GM12878 (cell line): ENCODE results near the gene RGN. TPM values are rescaled to one million over a fixed set of nuclear protein-coding genes. Genes with fewer than 3 reads are reported as not detected.

ENCODE experiments used
- ATAC-seq: fragments of 200-7000 bp; cut with Tn5 transposase; 3 replicates; pipeline ENCODE4 v1.9.1; 2020; ENCODE audit warnings: mild to moderate bottlenecking, moderate library complexity
- BruUV-seq: library from RNA; stranded (reverse); fragments of 400-500 nt; replicated peaks from 2 replicates; lab custom pipeline; 2021; lab: Mats Ljungman, UMichigan
- CTCF ChIA-PET: fragments of 300-600 bp; sonication (Branson Sonifier 250); formaldehyde crosslinking; extraction: SDS; loops from one replicate; lab custom pipeline; 2021; ENCODE audit warnings: inconsistent platforms; lab: Yijun Ruan, JAX
- POLR2A ChIA-PET: fragments of 350-600 bp; formaldehyde crosslinking; extraction: SDS; loops from one replicate; lab custom pipeline; 2021; ENCODE audit warnings: inconsistent platforms; lab: Charles Lee
- RAD21 ChIA-PET: fragments of 300-600 bp; sonication (Branson Sonifier 250); formaldehyde crosslinking; loops from one replicate; lab custom pipeline; 2023; ENCODE audit warnings: antibody characterized with exemption; ENCODE audit not compliant: unreplicated experiment; lab: Charles Lee
- SMC1A ChIA-PET: fragments of 300-600 bp; sonication (Branson Sonifier 250); formaldehyde crosslinking; loops from one replicate; lab custom pipeline; 2023; ENCODE audit not compliant: unreplicated experiment, uncharacterized antibody; lab: Charles Lee
- DNase-seq: peaks from one replicate; pipeline ENCODE4 v3.0.0-alpha.2; 2011; ENCODE audit warnings: low read depth, low spot score
- FAIRE-seq: peaks from 3 replicates; lab custom pipeline; 2011; peaks lifted over from hg19 to GRCh38; lab: Jason Lieb, UNC
- H2AFZ ChIP-seq: 2 replicates; pipeline ENCODE4 v1.6.0; 2011; ENCODE audit warnings: low read depth, low read length, control low read depth; ENCODE audit not compliant: control insufficient read depth
- H3K27ac ChIP-seq: 2 replicates; pipeline ENCODE4 v1.5.1; 2011; ENCODE audit warnings: control low read depth; ENCODE audit not compliant: control insufficient read depth, insufficient read depth
- H3K27me3 ChIP-seq, 2 experiments: replicated peaks in 1 of 2; 2 replicates each; pipeline versions ENCODE4 v1.6.0 to v1.6.1; 2011; ENCODE audit warnings: low read length in 1 of 2; ENCODE audit not compliant: control insufficient read depth in 2 of 2, insufficient read depth in 2 of 2
- H3K36me3 ChIP-seq, 2 experiments: 2 replicates each; pipeline ENCODE4 v1.5.1; 2011; ENCODE audit warnings: low read length in 1 of 2; ENCODE audit not compliant: control insufficient read depth in 2 of 2, insufficient read depth in 2 of 2
- H3K4me1 ChIP-seq: 2 replicates; pipeline ENCODE4 v1.6.1; 2011; ENCODE audit warnings: mild to moderate bottlenecking, low read length, moderate library complexity, mixed read lengths; ENCODE audit not compliant: control insufficient read depth, insufficient read depth
- H3K4me2 ChIP-seq: 2 replicates; pipeline ENCODE4 v1.6.0; 2011; ENCODE audit warnings: control low read depth; ENCODE audit not compliant: control insufficient read depth, insufficient read depth
- H3K4me3 ChIP-seq: fragments of 200-600 bp; sonication (generic); 2 replicates; pipeline ENCODE4 v1.5.1; 2016
- H3K79me2 ChIP-seq: 2 replicates; pipeline ENCODE4 v1.6.0; 2011; ENCODE audit warnings: low read length; ENCODE audit not compliant: control insufficient read depth, insufficient read depth
- H3K9ac ChIP-seq: 2 replicates; pipeline ENCODE4 v1.8.0; 2011; ENCODE audit warnings: low read length, control low read depth, mixed read lengths; ENCODE audit not compliant: control insufficient read depth, insufficient read depth
- H3K9me3 ChIP-seq: replicated peaks from 3 replicates; pipeline ENCODE4 v1.5.1; 2011; ENCODE audit warnings: mild to moderate bottlenecking, low read length; ENCODE audit not compliant: control insufficient read depth, insufficient read depth
- H4K20me1 ChIP-seq: 2 replicates; pipeline ENCODE4 v1.6.0; 2011; ENCODE audit not compliant: control insufficient read depth, insufficient read depth
- BMI1 ChIP-seq: fragments of 450-650 bp; IDR thresholded peaks from 2 replicates; pipeline ENCODE4 v1.6.1; 2016; ENCODE audit warnings: mild to moderate bottlenecking, moderate library complexity, borderline replicate concordance
- CBX3 ChIP-seq: fragments of 200-600 bp; sonication (generic); IDR thresholded peaks from 2 replicates; pipeline ENCODE4 v1.6.1; 2016; ENCODE audit warnings: low read depth, borderline replicate concordance
- ESRRA ChIP-seq: IDR thresholded peaks from 2 replicates; pipeline ENCODE4 v1.6.1; 2012; ENCODE audit warnings: mild to moderate bottlenecking, low read length, improper control_type of control experiment
- FOXM1 ChIP-seq: IDR thresholded peaks from 2 replicates; pipeline ENCODE4 v1.6.1; 2012; ENCODE audit warnings: low read depth, mild to moderate bottlenecking, inconsistent platforms, low read length, moderate library complexity
- GATAD2B ChIP-seq: fragments of 450-650 bp; conservative IDR thresholded peaks from 2 replicates; pipeline ENCODE4 v1.6.1; 2017; ENCODE audit warnings: low read depth, mild to moderate bottlenecking, moderate library complexity
- HDGF ChIP-seq: fragments of 450-650 bp; IDR thresholded peaks from 2 replicates; pipeline ENCODE4 v1.6.1; 2016; ENCODE audit warnings: antibody characterized with exemption
- IKZF1 ChIP-seq: fragments of 450-650 bp; conservative IDR thresholded peaks from 2 replicates; pipeline ENCODE4 v1.6.1; 2017; ENCODE audit warnings: antibody characterized with exemption, mild to moderate bottlenecking
- IKZF2 ChIP-seq, 2 experiments: fragments of 450-650 bp; IDR thresholded peaks; 2 replicates each; pipeline ENCODE4 v1.6.1; 2017; ENCODE audit warnings: mild to moderate bottlenecking in 2 of 2, moderate library complexity in 2 of 2
- KDM1A ChIP-seq: fragments of 200-600 bp; sonication (generic); IDR thresholded peaks from 2 replicates; pipeline ENCODE4 v1.6.1; 2016; ENCODE audit warnings: borderline replicate concordance
- NFIC ChIP-seq: IDR thresholded peaks from 2 replicates; pipeline ENCODE4 v1.6.1; 2012; ENCODE audit warnings: low read depth, mild to moderate bottlenecking, inconsistent platforms, low read length, moderate library complexity
- NR2C1 ChIP-seq: fragments of 450-650 bp; IDR thresholded peaks from 2 replicates; pipeline ENCODE4 v1.6.1; 2017; ENCODE audit warnings: antibody characterized with exemption, mild to moderate bottlenecking, moderate library complexity
- PML ChIP-seq: IDR thresholded peaks from 2 replicates; pipeline ENCODE4 v1.6.1; 2012; ENCODE audit warnings: low read length, inconsistent platforms
- POLR2A ChIP-seq: IDR thresholded peaks from 2 replicates; pipeline ENCODE4 v1.6.1; 2011; ENCODE audit warnings: low read depth, mild to moderate bottlenecking, low read length
- POU2F2 ChIP-seq: IDR thresholded peaks from 3 replicates; pipeline ENCODE4 v1.6.1; 2011; ENCODE audit warnings: low read depth, mild to moderate bottlenecking, low read length, borderline replicate concordance
- RBBP5 ChIP-seq: fragments of 200-600 bp; sonication (generic); conservative IDR thresholded peaks from 2 replicates; pipeline ENCODE4 v1.6.1; 2016
- SIN3A ChIP-seq: IDR thresholded peaks from 2 replicates; pipeline ENCODE4 v1.6.1; 2012; ENCODE audit warnings: low read depth, low read length, improper control_type of control experiment
- TAF1 ChIP-seq: IDR thresholded peaks from 2 replicates; pipeline ENCODE4 v1.6.1; 2011; ENCODE audit warnings: mild to moderate bottlenecking, low read depth, low read length, borderline replicate concordance
- ZNF207 ChIP-seq: fragments of 450-650 bp; IDR thresholded peaks from 2 replicates; pipeline ENCODE4 v1.6.1; 2014; ENCODE audit warnings: antibody characterized with exemption, mild to moderate bottlenecking, borderline replicate concordance
- ZZZ3 ChIP-seq: IDR thresholded peaks from 2 replicates; pipeline ENCODE4 v1.6.1; 2011; ENCODE audit warnings: low read depth; ENCODE audit not compliant: control insufficient read depth, insufficient read length
- WGBS: methylation state at CpG from one replicate; pipeline ENCODE4 v1.1.6; 2016; ENCODE audit warnings: low lambda C conversion rate; ENCODE audit not compliant: insufficient replicate concordance, insufficient coverage; ENCODE audit errors: missing lambda C conversion rate; 5-methylcytosine and 5-hydroxymethylcytosine counted together
- in situ Hi-C: fragments of 300-500 bp; cut with MboI; formaldehyde crosslinking; loops from 9 replicates; pipeline ENCODE4 v1.14.3; 2018; ENCODE audit warnings: mixed read lengths
- intact Hi-C: fragments of 100-400 bp; cut with micrococcal nuclease; formaldehyde crosslinking; loops from one replicate; pipeline ENCODE4 v1.14.2; 2022; ENCODE audit not compliant: unreplicated experiment
- polyA plus RNA-seq, 11 experiments: library from polyadenylated mRNA; depleted of rRNA in 4 of 11; unstranded in 6 of 11; stranded (reverse) in 5 of 11; fragments of >200 nt; fragmentation: Nextera tagmentation in 4 of 11; fragmentation: Illumina TruSeq in 1 of 11; extraction: Ambion mirVana in 4 of 11; extraction: Trizol in 1 of 11; gene quantifications; 1 replicate in 1 of 11; 2 replicates in 10 of 11; pipeline versions ENCODE4 v1.2.1 to v1.2.3, GENCODE V29; 2011 to 2016; ENCODE audit warnings: inconsistent platforms in 2 of 11, missing spikeins in 2 of 11, low read depth in 1 of 11
- total RNA-seq, 4 experiments: library from RNA; depleted of rRNA in 3 of 4; stranded (reverse); fragments of >200 nt in 3 of 4; fragmentation: Illumina TruSeq in 1 of 4; extraction: Trizol in 1 of 4; gene quantifications; 2 replicates each; pipeline versions ENCODE4 v1.2.1 to v1.2.3, GENCODE V29; 2013 to 2021
- TF ChIP-seq, protein P1 (sequence below): IDR thresholded peaks from 2 replicates; pipeline ENCODE4 v1.6.1; 2012; ENCODE audit warnings: low read depth, low read length, improper control_type of control experiment

RGN gene
- total and polyA plus RNA-seq, 10 of the 15 experiments (the other 5 are each of a cell fraction or from before 2014, with no cell fraction given): 0.15 TPM; not detected in 9

DNA sequence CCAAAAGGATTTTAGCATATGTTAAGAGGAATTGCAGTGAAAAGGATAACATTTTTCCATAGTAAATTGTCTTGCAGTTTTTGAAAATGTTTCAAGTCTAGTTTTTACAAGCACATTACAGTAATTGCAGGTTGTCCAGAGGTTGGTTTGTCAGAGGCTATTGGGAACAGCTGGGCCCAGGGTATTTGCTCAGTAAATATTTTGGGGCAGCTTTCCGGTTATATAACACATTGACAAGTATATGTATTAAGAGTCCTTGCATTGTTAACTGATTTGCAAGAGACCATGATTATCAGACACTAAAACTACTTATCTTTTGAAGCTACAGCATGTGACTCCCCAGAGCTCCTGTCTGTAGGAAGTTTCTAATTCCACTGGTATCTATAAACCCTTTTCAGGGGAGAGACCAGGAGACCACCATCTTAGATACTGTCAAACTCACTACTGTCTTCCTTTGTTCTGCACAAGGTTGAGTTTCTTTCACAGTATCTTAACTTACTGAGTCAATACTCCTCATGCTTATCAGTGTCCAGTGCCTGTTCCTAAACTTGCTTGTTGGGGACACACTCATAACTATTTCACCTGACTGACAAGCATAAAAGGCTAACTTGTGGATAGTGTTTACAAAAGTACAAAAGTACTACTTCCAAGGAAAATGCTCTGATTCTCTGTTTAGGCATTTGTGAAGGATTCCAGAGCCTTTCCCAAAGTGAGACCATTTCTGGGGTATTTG, 18.9 kb upstream of the RGN start:
- 4% methylated on average over 1 of the region's 1 CpG for WGBS
- RAD21 ChIA-PET: no interaction called here
- Histone ChIP-seq H3K79me2 (no peaks in the 10 kb centered on the region), H3K4me2 (no peak overlapping the region), H3K27ac (no peak overlapping the region), H2AFZ (no peak overlapping the region), H3K27me3 (peaks cover 0 to 1% of the 10 kb centered on the region in 2 experiments; a peak in 1 of 4 replicates), H3K9me3 (no peaks in the 10 kb centered on the region), H3K36me3 (no peaks in the 10 kb centered on the region), H3K4me3 (no peak overlapping the region), H3K9ac (no peak overlapping the region), H3K4me1 (no peaks in the 10 kb centered on the region), H4K20me1 (no peaks in the 10 kb centered on the region)
- TF ChIP-seq SIN3A: no peak
- no peak for TF ChIP-seq IKZF1
- TF ChIP-seq NFIC: no peak
- no peak for TF ChIP-seq ZZZ3
- no peak for TF ChIP-seq HDGF
- TF ChIP-seq BMI1: no peak
- no peak for TF ChIP-seq NR2C1
- TF ChIP-seq GATAD2B: no peak
- no peak for TF ChIP-seq RBBP5
- TF ChIP-seq, protein P1, sequence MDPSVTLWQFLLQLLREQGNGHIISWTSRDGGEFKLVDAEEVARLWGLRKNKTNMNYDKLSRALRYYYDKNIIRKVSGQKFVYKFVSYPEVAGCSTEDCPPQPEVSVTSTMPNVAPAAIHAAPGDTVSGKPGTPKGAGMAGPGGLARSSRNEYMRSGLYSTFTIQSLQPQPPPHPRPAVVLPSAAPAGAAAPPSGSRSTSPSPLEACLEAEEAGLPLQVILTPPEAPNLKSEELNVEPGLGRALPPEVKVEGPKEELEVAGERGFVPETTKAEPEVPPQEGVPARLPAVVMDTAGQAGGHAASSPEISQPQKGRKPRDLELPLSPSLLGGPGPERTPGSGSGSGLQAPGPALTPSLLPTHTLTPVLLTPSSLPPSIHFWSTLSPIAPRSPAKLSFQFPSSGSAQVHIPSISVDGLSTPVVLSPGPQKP: no peak
- no peak for TF ChIP-seq TAF1
- TF ChIP-seq CBX3: no peak
- TF ChIP-seq POU2F2: no peak
- TF ChIP-seq POLR2A: no peak
- TF ChIP-seq KDM1A: no peak
- TF ChIP-seq ZNF207: no peak
- TF ChIP-seq ESRRA: no peak
- TF ChIP-seq PML: no peak
- no peak for TF ChIP-seq IKZF2 (IDR thresholded peaks at IDR 0.05)
- TF ChIP-seq FOXM1: no peak
- SMC1A ChIA-PET: no interaction called here
- FAIRE-seq (no peak), ATAC-seq (no peak), DNase-seq (no peak)
- intact Hi-C loops: no loop called here
- POLR2A ChIA-PET: interaction anchor here (1.1 kb wide), 1 partner anchor 11 kb away, joined by 3 read pairs; no protein-coding TSS in a partner anchor
- in situ Hi-C loops: no loop called here
- CTCF ChIA-PET: interaction anchor here (0.7 to 0.8 kb wide), 2 partner anchors 35 to 156 kb away, joined by 3 read pairs; no protein-coding TSS in a partner anchor
- no TSS peak for BruUV-seq
